ENCODE measurements around the gene DNAAF8.
"Not testable (repeated sequence)": the region's sequence is repeated elsewhere in the genome, so short reads cannot be mapped to it uniquely, and the experiment has no call there.

Gene DNAAF8

DNA sequence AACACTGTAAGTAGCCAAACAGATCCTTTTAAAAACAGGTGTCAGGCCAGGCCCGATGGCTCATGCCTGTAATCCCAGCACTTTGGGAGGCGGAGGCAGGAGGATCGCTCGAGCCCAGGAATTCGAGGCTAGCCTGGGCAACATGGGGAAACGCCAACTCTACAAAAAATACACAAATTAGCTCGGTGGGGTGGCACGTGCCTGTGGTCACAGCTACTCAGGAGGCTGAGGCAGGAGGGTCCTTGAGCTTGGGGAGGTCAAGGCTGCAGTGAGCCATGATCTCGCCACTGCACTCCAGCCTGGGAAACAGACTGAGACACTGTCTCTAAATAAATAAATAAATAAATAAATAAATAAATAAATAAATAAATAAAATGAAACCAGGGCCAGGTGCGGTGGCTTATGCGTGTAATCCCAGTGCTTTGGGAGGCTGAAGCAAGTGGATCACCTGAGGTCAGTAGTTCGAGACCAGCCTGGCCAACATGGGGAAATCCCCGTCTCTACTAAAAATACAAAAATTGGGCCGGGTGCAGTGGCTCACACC is 50.2 kb downstream of the DNAAF8 start:
- DNase-seq (ENCODE audit: low spot score): not testable (repeated sequence)

- no peak for DNase-seq (ENCODE audit: low spot score)
Measured at GRCh38 chr16:4785758-4786433, 51.6 kb downstream of the DNAAF8 start.

DNA sequence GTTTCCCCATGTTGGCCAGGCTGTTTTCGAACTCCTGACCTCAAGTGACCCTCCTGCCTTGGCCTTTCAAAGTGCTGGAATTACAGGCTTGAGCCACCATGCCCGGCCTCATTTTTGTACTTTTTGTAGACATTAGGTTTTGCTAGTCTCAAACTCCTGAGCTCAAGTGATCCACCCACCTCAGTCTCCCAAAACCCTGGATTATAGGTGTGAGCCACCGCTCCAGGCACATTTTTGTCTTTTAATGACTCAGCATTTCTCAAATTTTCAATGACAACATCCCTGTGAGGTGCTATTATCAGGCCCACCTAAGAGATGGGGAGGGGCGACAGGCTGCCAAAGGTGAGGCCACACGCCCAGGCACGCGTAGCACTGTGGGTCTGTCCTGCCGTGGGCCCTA is 52.7 kb downstream of the DNAAF8 start:
- no peak for DNase-seq (ENCODE audit: low spot score)

DNA sequence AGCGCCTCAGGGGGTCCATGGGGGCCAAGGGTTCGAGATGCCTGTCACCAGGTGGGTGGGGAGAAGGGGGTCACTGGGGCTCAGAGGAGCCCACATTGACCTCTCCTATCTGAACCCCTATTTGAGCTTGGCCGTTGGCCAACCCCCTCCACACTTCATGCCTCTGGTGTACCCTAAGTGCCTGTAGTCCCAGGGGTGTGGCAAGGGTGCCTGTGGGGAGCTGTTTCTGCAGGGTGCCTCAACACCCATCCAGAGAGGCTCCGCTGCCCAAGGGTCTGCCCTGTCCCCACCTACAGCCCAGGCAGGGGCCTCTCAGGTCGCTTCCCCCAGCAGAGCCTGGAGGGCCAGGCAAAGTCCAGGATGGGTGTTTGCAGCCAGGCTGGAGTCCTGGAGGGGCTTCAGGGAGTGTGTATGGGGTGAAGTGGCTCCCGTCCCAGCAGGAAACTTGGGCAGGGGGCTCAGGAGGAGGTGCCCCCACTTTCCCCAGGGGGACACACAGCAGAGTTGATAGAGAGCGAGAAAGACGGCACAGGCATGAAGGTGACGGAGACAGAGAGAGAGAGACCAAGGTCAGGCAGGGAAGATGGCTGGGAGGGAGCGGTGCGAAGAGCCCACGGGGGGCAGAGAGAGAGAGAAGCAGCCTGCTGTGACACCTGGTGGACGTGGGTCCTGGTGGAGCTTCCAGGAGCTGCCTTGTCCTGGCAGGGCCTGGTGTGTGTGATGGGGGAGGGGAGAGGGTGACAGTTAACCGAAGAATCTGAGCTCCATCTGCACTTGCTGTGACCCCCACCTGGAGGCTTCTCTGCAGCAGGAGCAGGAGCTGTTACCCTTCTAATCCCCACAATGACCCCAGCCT is 53.5 kb downstream of the DNAAF8 start, which contains the start of gene SEPTIN12:
Gene SEPTIN12, minus strand, starts transcription at position 719 of the 856 bp plus-strand sequence. Its CDS starts 700 bp downstream, at position 19.
- DNase-seq (ENCODE audit: low spot score): no peak

DNA sequence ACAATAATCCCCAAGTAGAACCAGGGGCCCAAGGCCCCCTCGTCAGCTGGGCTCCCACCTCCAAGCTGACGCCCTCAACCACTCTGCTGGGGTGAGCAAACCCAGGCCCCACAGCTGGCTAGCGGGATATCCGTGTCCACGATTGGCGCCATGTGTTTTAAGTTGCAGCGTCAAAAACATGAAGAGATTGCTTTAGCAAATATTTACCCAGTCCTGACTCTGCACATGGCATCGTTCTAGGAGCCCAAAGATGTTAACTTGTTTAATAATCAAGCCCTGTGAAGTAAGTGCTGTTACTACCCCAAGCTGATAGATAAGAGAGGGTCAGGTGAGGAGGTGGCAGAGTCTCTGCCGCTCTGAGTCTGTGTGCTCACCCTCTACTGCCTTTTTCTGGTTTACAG is 54.2 kb downstream of the DNAAF8 start:
- no peak for DNase-seq (ENCODE audit: low spot score)

DNA sequence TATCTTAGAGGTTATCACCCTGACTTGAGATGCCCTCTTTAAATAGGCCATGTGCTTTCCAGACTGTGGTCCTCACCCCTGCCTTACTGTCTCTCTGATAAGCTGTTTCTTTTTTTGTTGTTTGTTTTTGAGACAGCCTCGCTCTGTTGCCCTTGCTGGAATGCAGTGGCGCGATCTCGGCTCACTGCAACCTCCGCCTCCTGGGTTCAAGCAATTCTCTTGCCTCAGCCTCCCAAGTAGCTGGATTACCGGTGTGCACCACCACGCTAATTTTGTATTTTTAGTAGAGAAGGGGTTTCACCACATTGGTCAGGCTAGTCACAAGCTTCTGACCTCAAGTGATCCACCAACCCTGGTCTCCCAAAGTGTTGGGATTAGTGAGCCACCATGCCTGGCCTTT is 54.6 kb downstream of the DNAAF8 start:
- no peak for DNase-seq (ENCODE audit: low spot score)

DNA sequence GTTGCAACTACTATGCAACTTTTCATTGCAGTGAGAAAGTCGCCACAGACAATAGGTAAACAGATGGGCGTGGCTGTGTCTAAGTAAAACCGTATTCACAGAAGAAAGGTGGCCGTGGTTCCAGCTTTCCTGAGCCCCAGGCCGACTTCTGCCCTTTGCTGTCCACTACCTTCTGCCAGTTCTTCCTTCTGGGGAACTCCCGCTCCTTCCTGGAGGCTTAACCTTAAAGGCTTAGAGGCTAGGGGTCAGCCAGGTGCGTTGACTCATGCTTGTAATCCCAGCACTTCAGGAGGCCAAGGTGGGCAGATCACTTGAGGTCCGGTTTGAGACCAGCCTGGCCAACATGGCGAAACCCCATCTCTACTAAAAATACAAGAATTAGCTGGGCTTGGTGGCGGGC is 55.9 kb downstream of the DNAAF8 start:
- DNase-seq (ENCODE audit: low spot score): no peak

GRCh38 chr16:4790871-4791270 is 56.5 kb downstream of the DNAAF8 start:
- DNase-seq (ENCODE audit: low spot score): no peak

- no peak for DNase-seq (ENCODE audit: low spot score)
Measured at GRCh38 chr16:4792951-4793513, 58.7 kb downstream of the DNAAF8 start.

- DNase-seq (ENCODE audit: low spot score): no peak
Measured at GRCh38 chr16:4795181-4795827, 61.0 kb downstream of the DNAAF8 start, which contains the start of gene SMIM22. Gene SMIM22, plus strand, starts transcription at chr16:4795369. Its CDS starts 366 bp downstream, at chr16:4795735.

DNA sequence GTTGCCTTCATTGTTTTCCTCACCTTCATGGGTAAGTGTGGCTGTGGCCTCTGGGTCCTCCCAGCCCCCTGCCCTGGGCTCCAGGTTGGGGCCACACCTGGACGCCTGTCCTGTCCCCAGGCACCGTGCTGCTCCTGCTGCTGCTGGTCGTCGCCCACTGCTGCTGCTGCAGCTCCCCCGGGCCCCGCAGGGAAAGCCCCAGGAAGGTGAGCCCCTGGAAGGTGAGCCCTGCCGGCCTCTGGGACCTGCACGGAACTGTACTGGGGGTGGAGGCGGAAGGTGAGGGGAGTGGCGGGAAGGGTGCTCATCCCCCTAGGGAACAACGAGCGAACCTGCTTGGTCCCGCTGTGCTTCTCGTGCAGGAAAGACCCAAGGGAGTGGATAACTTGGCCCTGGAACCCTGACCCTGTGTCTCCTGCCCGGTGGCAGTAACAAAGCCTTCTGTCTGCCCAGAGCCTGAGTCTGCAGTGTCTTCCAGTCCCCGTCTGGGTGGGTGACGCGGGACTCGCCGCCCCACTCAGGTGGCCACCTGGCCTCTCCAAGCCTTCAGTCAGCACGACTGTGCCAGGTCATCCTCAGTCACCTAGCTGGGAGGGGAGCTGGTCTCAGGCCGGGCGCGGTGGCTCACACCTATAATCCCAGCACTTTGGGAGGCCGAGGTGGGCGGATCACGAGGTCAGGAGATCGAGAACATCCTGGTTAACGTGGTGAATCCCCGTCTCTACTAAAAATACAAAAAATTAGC is 61.7 kb downstream of the DNAAF8 start:
- DNase-seq (ENCODE audit: low spot score): no peak

GRCh38 chr16:4796982-4797804 is 62.9 kb downstream of the DNAAF8 start:
- DNase-seq (ENCODE audit: low spot score): no peak

- no peak for DNase-seq (ENCODE audit: low spot score)
Measured at GRCh38 chr16:4797805-4798252, 63.5 kb downstream of the DNAAF8 start.

DNA sequence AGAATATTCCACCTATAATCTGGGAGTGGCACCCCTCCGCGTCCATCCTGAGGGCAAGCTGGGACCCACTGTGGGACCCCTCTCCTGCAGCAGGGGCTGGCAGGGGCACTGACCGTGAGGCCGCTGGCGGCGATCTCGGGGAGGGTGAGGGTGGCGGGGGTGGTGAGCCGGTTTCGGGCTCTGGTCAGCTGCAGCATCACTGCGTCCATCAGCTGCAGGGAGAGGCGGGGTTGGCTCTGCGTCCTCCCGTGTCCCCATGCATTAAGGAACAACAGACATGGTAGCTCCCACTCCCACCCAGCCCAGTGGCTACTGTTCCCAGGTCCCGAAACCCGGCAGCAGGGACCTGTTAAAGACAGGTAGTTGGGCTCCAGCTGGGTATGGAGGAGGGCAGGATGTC is 64.1 kb downstream of the DNAAF8 start:
- DNase-seq (ENCODE audit: low spot score): no peak

All from CD4-positive, alpha-beta T cell treated with Interleukin-2 at 100 ng/mL for 4 hours (primary cell).